Measurements from ENCODE around the gene HOXC6. TPM values are rescaled to one million over a fixed set of nuclear protein-coding genes. Genes with fewer than 3 reads are reported as not detected.

The HOXC6 gene
- total and polyA plus RNA-seq, 2 donors (not counting 3 experiments of a cell fraction or from before 2014, with no cell fraction given): 0.58 to 0.72 TPM

DNA sequence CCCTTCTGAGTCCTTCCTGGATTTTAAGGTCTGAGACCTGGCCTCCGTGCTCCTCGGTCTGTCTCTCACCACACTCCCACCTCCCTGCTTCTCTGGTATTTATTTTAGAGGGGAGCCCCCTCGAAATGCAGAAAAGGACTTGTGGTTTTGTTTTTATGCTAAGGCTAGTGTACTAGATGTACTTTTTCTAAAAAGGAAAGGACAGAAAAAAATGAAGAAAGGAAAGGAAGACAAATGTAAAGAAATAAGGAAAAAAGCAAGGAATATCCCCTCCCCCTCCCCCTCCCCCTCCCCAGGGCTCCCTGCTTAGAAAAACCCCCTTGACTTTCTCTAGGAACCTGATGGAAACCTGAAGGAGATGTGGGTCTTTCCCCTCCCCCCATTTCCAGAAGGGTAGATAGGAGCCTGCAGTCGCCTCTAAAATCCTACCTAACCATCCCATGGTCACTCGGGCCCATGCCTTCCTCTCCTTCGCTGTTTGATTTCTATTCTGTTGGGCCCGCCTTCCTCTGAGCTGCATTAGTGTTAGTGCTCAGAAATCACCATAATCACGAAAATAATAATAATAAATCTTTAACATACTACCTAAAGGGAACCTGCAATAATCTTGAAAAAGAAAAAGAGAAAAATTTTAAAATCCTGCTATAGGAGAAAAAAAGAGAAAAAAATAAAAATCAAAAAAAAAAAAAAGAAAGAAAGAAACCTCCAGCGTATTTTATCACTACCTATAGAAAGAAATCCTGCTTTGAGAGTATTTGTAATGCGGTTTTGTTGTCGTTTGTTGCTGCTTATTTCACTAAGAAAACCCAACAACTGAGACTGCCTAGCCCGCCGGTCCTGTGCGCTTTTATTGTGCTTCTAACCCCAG is 16.3 kb upstream of the HOXC6 start:
- H3K27ac ChIP-seq (ENCODE audit: insufficient read depth, low read depth, low read length): no peak overlapping the region
- dilution Hi-C loops (cut with MboI; ENCODE audit: extremely low pct_ligation_motif_present, low sequenced_read_pairs) (no loop called here), intact Hi-C loops (cut with micrococcal nuclease) (no loop called here)
- CTCF ChIA-PET: interaction anchor here (0.6 to 17.0 kb wide), 3 partner anchors 15 to 204 kb away, joined by 3 to 616 read pairs (median 3); partner anchors contain the start of gene SMUG1
- no TSS peak for BruUV-seq (replicated peaks)
- H3K4me3 ChIP-seq (replicated peaks in 1 of 3; ENCODE audit: insufficient read depth in 1 of 3, low read depth in 1 of 3, low read length in 3 of 3): no peak overlapping the region
- no peak for TF ChIP-seq FOS (IDR thresholded peaks at IDR 0.05; ENCODE audit: borderline replicate concordance, insufficient read depth, low read length)
- no peak for TF ChIP-seq EZH2 (IDR thresholded peaks at IDR 0.05; ENCODE audit: borderline replicate concordance, low read depth, low read length, severe bottlenecking)
- TF ChIP-seq JUN (IDR thresholded peaks at IDR 0.05; ENCODE audit: borderline replicate concordance, insufficient read depth, insufficient read length, low read depth): no peak
- POLR2A ChIA-PET: no interaction called here
- no peak overlapping the region for H3K9ac ChIP-seq (replicated peaks; ENCODE audit: extremely low read depth, insufficient read depth, low read length)
- H4K20me1 ChIP-seq (replicated peaks; ENCODE audit: control insufficient read depth, extremely low read depth, insufficient read depth, low read length): no peaks in the 10 kb centered on the region
- H3K79me2 ChIP-seq (ENCODE audit: control insufficient read depth, insufficient read depth, low read length): no peaks in the 10 kb centered on the region
- no peaks in the 10 kb centered on the region for H3K4me1 ChIP-seq (ENCODE audit: control insufficient read depth, extremely low read depth, insufficient read depth, low read length)
- no peak for FAIRE-seq
- no peak for DNase-seq (ENCODE audit: low read depth, low spot score)
- no peaks in the 10 kb centered on the region for H3K9me3 ChIP-seq (replicated peaks; ENCODE audit: control insufficient read depth, insufficient read depth, low read length)
- no peaks in the 10 kb centered on the region for H3K9me1 ChIP-seq (replicated peaks; ENCODE audit: control insufficient read depth, extremely low read depth, insufficient read depth, low read length)
- no peak overlapping the region for H3K4me2 ChIP-seq (ENCODE audit: insufficient read depth, low read length)
- H3K27me3 ChIP-seq (ENCODE audit: control insufficient read depth in 2 of 2, insufficient read depth in 2 of 2, low read length in 2 of 2): peaks cover 83 to 91% of the 10 kb centered on the region in 2 experiments
- no peak overlapping the region for H2AFZ ChIP-seq (ENCODE audit: low read depth, low read length)
- H3K36me3 ChIP-seq (ENCODE audit: control insufficient read depth in 2 of 2, extremely low read depth in 1 of 2, insufficient read depth in 2 of 2, low read length in 2 of 2): no peaks in the 10 kb centered on the region

DNA sequence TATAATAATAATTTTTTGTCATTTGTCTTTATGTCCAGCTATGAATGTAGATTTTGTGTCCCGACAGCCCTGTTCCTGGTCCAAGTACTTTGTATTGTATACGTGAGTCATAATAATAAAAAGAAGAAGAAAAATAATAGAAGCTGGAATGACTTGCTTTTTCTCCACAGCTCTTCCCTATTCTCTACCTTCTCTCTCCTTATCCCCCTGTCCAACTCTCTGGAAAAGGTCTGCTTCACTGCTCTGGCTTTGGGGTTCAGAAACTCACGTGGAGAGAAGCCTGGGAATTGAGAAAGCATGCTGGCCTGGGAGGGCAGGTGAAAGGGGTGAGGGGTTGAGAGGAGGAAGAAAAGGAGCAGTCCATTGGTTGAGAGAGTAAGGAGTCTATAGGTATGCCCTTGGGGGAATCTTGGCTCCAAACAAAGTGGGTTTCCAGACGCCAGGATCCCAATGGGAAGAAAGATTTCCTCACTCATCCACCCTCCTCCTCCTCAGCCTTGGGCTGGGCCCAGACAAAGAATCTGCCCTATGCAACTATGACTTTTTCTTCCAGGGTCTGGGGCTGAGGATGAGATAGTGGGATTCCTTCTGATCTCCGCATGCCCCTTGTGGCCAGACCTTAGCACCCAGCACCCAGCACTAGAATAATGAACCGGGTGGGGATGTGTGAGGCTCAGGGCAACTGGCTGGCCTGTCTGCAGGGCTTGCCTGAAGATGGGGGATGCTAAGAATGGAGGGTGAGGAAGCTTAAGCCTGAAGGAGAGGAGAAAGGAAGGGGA is 15.4 kb upstream of the HOXC6 start:
- H3K9me3 ChIP-seq (replicated peaks; ENCODE audit: control insufficient read depth, insufficient read depth, low read length): no peaks in the 10 kb centered on the region
- H3K9me1 ChIP-seq (replicated peaks; ENCODE audit: control insufficient read depth, extremely low read depth, insufficient read depth, low read length): no peaks in the 10 kb centered on the region
- H4K20me1 ChIP-seq (replicated peaks; ENCODE audit: control insufficient read depth, extremely low read depth, insufficient read depth, low read length): no peaks in the 10 kb centered on the region
- dilution Hi-C loops (cut with MboI; ENCODE audit: extremely low pct_ligation_motif_present, low sequenced_read_pairs) (no loop called here), intact Hi-C loops (cut with micrococcal nuclease) (no loop called here)
- ChIA-PET CTCF (interaction anchor here (0.6 to 17.0 kb wide), 5 partner anchors 10 to 203 kb away, joined by 3 to 616 read pairs (median 3); partner anchors contain the start of gene SMUG1), POLR2A (no interaction called here)
- no peak overlapping the region for H3K9ac ChIP-seq (replicated peaks; ENCODE audit: extremely low read depth, insufficient read depth, low read length)
- H3K4me3 ChIP-seq (replicated peaks in 1 of 3; ENCODE audit: insufficient read depth in 1 of 3, low read depth in 1 of 3, low read length in 3 of 3): no peak overlapping the region
- no peaks in the 10 kb centered on the region for H3K36me3 ChIP-seq (ENCODE audit: control insufficient read depth in 2 of 2, extremely low read depth in 1 of 2, insufficient read depth in 2 of 2, low read length in 2 of 2)
- no peaks in the 10 kb centered on the region for H3K79me2 ChIP-seq (ENCODE audit: control insufficient read depth, insufficient read depth, low read length)
- peaks cover 80 to 89% of the 10 kb centered on the region in 2 experiments for H3K27me3 ChIP-seq (ENCODE audit: control insufficient read depth in 2 of 2, insufficient read depth in 2 of 2, low read length in 2 of 2)
- no peak for FAIRE-seq
- H3K27ac ChIP-seq (ENCODE audit: insufficient read depth, low read depth, low read length): no peak overlapping the region
- no peaks in the 10 kb centered on the region for H3K4me1 ChIP-seq (ENCODE audit: control insufficient read depth, extremely low read depth, insufficient read depth, low read length)
- H2AFZ ChIP-seq (ENCODE audit: low read depth, low read length): no peak overlapping the region
- no peak for TF ChIP-seq FOS (IDR thresholded peaks at IDR 0.05; ENCODE audit: borderline replicate concordance, insufficient read depth, low read length)
- TF ChIP-seq POLR2AphosphoS5 (IDR thresholded peaks at IDR 0.05; ENCODE audit: insufficient read depth, low read depth, low read length): no peak
- BruUV-seq (replicated peaks): no TSS peak
- no peak overlapping the region for H3K4me2 ChIP-seq (ENCODE audit: insufficient read depth, low read length)
- DNase-seq (ENCODE audit: low read depth, low spot score): no peak
